Tibial nerve (tissue), 4 donors: ENCODE data around the gene RUNX2. TPM values are rescaled to one million over a fixed set of nuclear protein-coding genes. Genes with fewer than 3 reads are reported as not detected.

Experiments used
- DNase-seq, 2 donors: peaks; one replicate each; pipeline ENCODE4 v3.0.0-alpha.2; 2019; ENCODE audit warnings: low spot score in 2 of 2
- H3K27ac ChIP-seq, 4 donors: fragments of 200-600 bp; sonication (generic) in 3 of 4; one replicate each; pipeline ENCODE4 v1.5.1; 2017 to 2019; ENCODE audit warnings: mild to moderate bottlenecking in 1 of 4
- H3K27me3 ChIP-seq, 2 donors: fragments of 200-600 bp; sonication (generic) in 1 of 2; one replicate each; pipeline versions ENCODE4 v1.5.1 to v1.6.0; 2017 to 2019
- H3K36me3 ChIP-seq, 3 donors: fragments of 200-600 bp; sonication (generic); one replicate each; pipeline ENCODE4 v1.5.1; 2018 to 2019
- H3K4me1 ChIP-seq, 4 donors: fragments of 200-600 bp; sonication (generic) in 3 of 4; one replicate each; pipeline ENCODE4 v1.5.1; 2017 to 2019
- H3K4me3 ChIP-seq, 4 donors: fragments of 200-600 bp; sonication (generic) in 3 of 4; one replicate each; pipeline ENCODE4 v1.5.1; 2017 to 2019; ENCODE audit warnings: mild to moderate bottlenecking in 1 of 4, moderate library complexity in 1 of 4
- H3K9me3 ChIP-seq, 4 donors: fragments of 200-600 bp; sonication (generic) in 3 of 4; one replicate each; pipeline ENCODE4 v1.5.1; 2017 to 2019
- EP300 ChIP-seq, 2 donors: sonication (generic); formaldehyde crosslinking; IDR thresholded peaks; one replicate each; pipeline ENCODE4 v1.6.1; 2017; ENCODE audit warnings: antibody characterized with exemption in 2 of 2, mild to moderate bottlenecking in 1 of 2
- POLR2A ChIP-seq, 2 donors: fragments of 450-650 bp; IDR thresholded peaks; one replicate each; pipeline ENCODE4 v1.6.1; 2017; ENCODE audit warnings: antibody characterized with exemption in 2 of 2, mild to moderate bottlenecking in 2 of 2, moderate library complexity in 2 of 2
- WGBS, 2 donors: methylation state at CpG; one replicate each; pipeline ENCODE4 v1.1.5; 2018; 5-methylcytosine and 5-hydroxymethylcytosine counted together
- total RNA-seq, 4 donors: library from RNA; depleted of rRNA; stranded (reverse); fragments of >200 nt; gene quantifications; one replicate each; pipeline ENCODE4 v1.1.0, GENCODE V29; 2016
- TF ChIP-seq, protein P1 (sequence below), 5 experiments: fragments of 200-600 bp in 3 of 5; fragments of 450-650 bp in 2 of 5; sonication (generic) in 3 of 5; IDR thresholded peaks; one replicate each; pipeline ENCODE4 v1.5.1; 2016 to 2019; ENCODE audit warnings: antibody characterized with exemption in 5 of 5, mild to moderate bottlenecking in 3 of 5, moderate library complexity in 2 of 5

Gene RUNX2
- total RNA-seq, 4 donors from 2014 or later = 6.3 to 12.3 (median 7.8) TPM

DNA sequence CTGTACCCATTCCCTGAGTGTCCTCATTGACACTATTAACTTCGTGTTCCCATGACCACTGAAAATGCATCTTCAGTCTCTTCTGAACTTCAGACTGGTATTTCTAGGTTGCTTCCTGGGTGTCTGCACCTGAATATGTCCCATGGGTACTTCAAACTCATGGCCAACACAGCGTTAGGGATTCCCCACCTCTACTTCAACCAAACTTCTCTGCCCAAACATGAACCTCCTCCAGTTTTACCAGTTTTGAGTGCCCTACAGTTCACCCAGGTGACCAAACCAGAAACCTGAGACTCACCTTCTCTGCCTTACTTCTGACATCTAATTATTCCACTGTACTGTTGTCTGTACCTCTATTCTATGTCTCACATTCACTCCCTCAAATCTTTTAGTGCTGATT lies 149.1 kb downstream of the RUNX2 start:
- peak overlapping the region in 1 of 4 donors; percentile 21 for H3K27ac ChIP-seq
- TF ChIP-seq EP300 (IDR thresholded peaks at IDR 0.05) (no peak), POLR2A (IDR thresholded peaks at IDR 0.05) (no peak)
- TF ChIP-seq, protein P1, sequence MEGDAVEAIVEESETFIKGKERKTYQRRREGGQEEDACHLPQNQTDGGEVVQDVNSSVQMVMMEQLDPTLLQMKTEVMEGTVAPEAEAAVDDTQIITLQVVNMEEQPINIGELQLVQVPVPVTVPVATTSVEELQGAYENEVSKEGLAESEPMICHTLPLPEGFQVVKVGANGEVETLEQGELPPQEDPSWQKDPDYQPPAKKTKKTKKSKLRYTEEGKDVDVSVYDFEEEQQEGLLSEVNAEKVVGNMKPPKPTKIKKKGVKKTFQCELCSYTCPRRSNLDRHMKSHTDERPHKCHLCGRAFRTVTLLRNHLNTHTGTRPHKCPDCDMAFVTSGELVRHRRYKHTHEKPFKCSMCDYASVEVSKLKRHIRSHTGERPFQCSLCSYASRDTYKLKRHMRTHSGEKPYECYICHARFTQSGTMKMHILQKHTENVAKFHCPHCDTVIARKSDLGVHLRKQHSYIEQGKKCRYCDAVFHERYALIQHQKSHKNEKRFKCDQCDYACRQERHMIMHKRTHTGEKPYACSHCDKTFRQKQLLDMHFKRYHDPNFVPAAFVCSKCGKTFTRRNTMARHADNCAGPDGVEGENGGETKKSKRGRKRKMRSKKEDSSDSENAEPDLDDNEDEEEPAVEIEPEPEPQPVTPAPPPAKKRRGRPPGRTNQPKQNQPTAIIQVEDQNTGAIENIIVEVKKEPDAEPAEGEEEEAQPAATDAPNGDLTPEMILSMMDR (IDR thresholded peaks at IDR 0.05) = no peak

DNA sequence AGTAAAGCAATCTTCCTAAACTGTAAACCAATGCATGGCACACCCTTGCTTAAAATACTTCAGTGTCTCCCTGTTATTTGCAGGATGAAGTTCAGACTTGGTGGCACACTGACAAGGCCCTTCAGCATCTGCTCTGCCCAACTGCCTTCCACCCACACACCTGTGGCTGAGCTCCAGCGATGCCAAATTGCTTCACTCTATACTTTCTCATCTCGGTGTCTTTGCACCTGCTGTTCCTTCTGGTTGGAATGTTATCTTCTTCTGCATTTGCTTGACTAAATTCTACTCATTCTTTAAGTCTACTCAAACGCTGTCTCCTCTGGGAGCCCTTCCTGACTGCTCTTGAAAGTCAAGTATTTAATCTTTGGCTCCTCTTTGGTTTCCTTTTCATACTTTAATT lies 149.7 kb downstream of the RUNX2 start:
- Histone ChIP-seq H3K36me3 (no peaks in the 10 kb centered on the region), H3K27me3 (no peaks in the 10 kb centered on the region), H3K27ac (peak overlapping the region in 1 of 4 donors; percentile 20), H3K4me1 (peaks cover 0 to 52% (median 17%) of the 10 kb centered on the region in 4 donors), H3K4me3 (no peak overlapping the region), H3K9me3 (no peaks in the 10 kb centered on the region)
- no peak for DNase-seq
- TF ChIP-seq EP300 (IDR thresholded peaks at IDR 0.05) (no peak), POLR2A (IDR thresholded peaks at IDR 0.05) (no peak)
- TF ChIP-seq, protein P1 (IDR thresholded peaks at IDR 0.05) = no peak
- WGBS, 2 donors = 65 to 83% methylated on average over 3 of the region's 3 CpGs

More for the DNA sequence above, 149.1 kb downstream of the RUNX2 start:
- Histone ChIP-seq H3K27me3 (no peaks in the 10 kb centered on the region), H3K4me1 (peaks cover 0 to 53% (median 17%) of the 10 kb centered on the region in 4 donors), H3K36me3 (no peaks in the 10 kb centered on the region), H3K9me3 (no peaks in the 10 kb centered on the region), H3K4me3 (no peak overlapping the region)
- no peak for DNase-seq
- 89 to 93% methylated on average over 2 of the region's 2 CpGs for WGBS, 2 donors

DNA sequence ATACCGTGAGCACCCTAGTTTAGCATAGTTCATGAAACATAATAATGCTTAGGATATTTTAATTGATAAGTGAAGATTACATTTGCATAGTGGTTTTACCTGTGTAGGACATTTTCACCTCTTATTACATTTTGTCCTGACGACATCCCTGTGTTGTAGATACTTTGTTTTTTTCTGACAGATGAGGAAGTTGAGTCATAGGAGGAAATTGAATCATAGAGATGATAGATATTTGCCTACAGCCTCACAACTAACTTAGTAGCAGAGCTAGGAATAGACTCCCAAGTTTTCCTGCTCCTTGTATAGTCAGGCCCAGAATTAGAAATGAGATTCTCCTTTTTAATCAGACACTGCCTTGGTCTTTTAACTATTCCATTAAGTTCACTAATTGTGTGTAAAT lies 150.1 kb downstream of the RUNX2 start:
- no peak overlapping the region for H3K4me3 ChIP-seq
- peak overlapping the region in 1 of 4 donors; percentile 20 for H3K27ac ChIP-seq
- 83 to 84% methylated on average over 2 of the region's 2 CpGs for WGBS, 2 donors
- no peaks in the 10 kb centered on the region for H3K27me3 ChIP-seq
- H3K36me3 ChIP-seq = no peaks in the 10 kb centered on the region
- H3K9me3 ChIP-seq = no peaks in the 10 kb centered on the region
- no peak for TF ChIP-seq EP300 (IDR thresholded peaks at IDR 0.05)
- TF ChIP-seq, protein P1 (IDR thresholded peaks at IDR 0.05) = no peak
- TF ChIP-seq POLR2A (IDR thresholded peaks at IDR 0.05) = no peak
- DNase-seq = no peak
- peaks cover 0 to 52% (median 16%) of the 10 kb centered on the region in 4 donors for H3K4me1 ChIP-seq

DNA sequence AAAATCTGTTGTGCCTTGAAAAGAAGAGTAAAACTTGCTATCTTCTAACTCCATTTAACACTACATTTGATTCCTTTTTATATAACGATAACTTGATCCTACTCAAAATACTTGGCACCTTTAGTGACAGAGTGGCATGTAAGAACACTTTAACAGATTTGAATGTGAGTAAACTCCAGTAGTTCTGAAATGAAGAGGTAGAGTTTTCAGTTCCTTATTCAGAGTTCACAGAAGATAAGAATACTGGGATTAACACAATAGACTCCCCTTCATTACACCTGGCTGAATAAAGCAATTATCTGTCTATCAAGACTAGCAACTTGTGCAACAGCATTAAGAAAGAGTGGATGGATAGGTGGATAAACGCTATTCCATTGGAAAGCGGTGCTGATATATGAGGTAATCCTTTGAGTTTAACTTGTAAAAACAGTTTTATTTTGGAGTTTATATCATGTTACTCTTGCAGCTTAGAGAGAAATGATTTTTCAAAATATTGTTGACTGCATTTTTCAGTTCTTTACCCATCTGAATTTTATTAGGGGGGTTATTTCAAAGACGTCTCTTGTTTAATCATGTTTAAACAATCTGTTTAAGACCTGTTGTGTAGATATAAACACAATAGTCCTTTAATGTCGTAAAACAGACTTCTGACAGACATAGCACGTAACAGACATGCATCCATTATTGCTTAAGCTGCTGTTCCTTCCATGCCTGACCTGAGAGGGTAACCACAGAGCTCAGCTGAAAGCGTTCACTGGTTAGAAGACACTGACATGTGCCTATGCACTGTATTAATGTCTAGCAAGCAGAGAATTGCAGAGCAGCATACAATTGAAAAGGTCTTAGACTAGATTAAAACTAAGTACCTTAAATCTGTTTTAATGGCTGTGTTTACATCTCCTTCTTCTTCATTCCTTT lies 152.0 kb downstream of the RUNX2 start:
- H3K4me1 ChIP-seq = peaks cover 0 to 52% (median 13%) of the 10 kb centered on the region in 4 donors
- no peaks in the 10 kb centered on the region for H3K27me3 ChIP-seq
- DNase-seq = peak in 1 of 2 donors; percentile 19
- 47 to 54% methylated on average over 7 of the region's 7 CpGs for WGBS, 2 donors
- peak overlapping the region in 2 of 4 donors; percentile 67 to 73 for H3K27ac ChIP-seq
- peak in 1 of 2 donors; percentile 21 for TF ChIP-seq EP300 (IDR thresholded peaks at IDR 0.05)
- TF ChIP-seq POLR2A (IDR thresholded peaks at IDR 0.05) = no peak
- peak overlapping the region in 1 of 4 donors; percentile 34 for H3K4me3 ChIP-seq
- no peaks in the 10 kb centered on the region for H3K9me3 ChIP-seq
- H3K36me3 ChIP-seq = no peaks in the 10 kb centered on the region

DNA sequence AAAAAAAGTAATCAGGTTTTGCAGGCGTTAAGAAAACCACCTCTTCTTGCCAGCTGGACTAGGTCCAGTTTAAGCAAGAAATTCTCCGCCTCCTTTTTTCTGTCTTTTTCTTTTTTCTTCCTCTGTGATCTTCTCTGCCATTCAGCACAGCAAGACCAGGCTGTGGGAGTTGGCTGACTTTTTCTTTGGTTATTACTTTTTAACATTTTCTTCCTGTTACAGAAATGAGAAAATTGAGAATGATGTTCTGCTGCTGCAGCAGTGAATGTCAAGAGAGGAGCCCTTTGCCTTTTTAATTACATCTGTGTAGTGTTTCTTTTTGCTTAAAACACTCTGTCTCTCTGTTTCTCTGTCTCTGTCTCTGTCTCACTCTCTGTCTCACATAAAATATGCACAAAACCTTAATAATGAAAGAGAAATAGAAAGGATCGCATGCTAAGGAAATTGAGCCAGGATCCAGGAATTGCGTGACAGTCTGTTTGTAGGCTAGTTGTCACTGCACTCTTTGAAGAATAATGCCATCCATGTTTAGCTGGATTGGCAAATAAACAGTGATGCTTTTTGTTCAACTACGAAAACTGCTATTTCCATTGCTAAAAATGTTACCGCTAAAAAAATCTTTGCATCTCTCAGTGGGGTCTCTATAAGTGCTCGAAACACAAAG lies 152.8 kb downstream of the RUNX2 start:
- H3K4me3 ChIP-seq = peak overlapping the region in 1 of 4 donors; percentile 34
- peak overlapping the region in 2 of 4 donors; percentile 67 to 73 for H3K27ac ChIP-seq
- peak in 1 of 2 donors; percentile 7 for TF ChIP-seq EP300 (IDR thresholded peaks at IDR 0.05)
- TF ChIP-seq, protein P1 (IDR thresholded peaks at IDR 0.05) = no peak
- no peak for TF ChIP-seq POLR2A (IDR thresholded peaks at IDR 0.05)

More for the DNA sequence above, 152.8 kb downstream of the RUNX2 start:
- 18 to 20% methylated on average over 7 of the region's 7 CpGs for WGBS, 2 donors
- Histone ChIP-seq H3K4me1 (peaks cover 0 to 52% (median 13%) of the 10 kb centered on the region in 4 donors), H3K27me3 (no peaks in the 10 kb centered on the region), H3K9me3 (no peaks in the 10 kb centered on the region), H3K36me3 (no peaks in the 10 kb centered on the region)
- peak in 1 of 2 donors; percentile 20 for DNase-seq
